GM21529 (cell line): ENCODE measurements around the gene PPP6R3.

Experiments used
- ATAC-seq: cut with Tn5 transposase; IDR thresholded peaks from one replicate; pipeline ENCODE4 v1.9.1; 2021; ENCODE audit not compliant: unreplicated experiment

Gene PPP6R3, protein sequence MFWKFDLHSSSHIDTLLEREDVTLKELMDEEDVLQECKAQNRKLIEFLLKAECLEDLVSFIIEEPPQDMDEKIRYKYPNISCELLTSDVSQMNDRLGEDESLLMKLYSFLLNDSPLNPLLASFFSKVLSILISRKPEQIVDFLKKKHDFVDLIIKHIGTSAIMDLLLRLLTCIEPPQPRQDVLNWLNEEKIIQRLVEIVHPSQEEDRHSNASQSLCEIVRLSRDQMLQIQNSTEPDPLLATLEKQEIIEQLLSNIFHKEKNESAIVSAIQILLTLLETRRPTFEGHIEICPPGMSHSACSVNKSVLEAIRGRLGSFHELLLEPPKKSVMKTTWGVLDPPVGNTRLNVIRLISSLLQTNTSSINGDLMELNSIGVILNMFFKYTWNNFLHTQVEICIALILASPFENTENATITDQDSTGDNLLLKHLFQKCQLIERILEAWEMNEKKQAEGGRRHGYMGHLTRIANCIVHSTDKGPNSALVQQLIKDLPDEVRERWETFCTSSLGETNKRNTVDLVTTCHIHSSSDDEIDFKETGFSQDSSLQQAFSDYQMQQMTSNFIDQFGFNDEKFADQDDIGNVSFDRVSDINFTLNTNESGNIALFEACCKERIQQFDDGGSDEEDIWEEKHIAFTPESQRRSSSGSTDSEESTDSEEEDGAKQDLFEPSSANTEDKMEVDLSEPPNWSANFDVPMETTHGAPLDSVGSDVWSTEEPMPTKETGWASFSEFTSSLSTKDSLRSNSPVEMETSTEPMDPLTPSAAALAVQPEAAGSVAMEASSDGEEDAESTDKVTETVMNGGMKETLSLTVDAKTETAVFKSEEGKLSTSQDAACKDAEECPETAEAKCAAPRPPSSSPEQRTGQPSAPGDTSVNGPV

GRCh38 chr11:68460741-68461574 lies at the start of gene PPP6R3:
TSS of gene PPP6R3 (plus strand) at chr11:68460752. CDS start at chr11:68537665, 76,913 bp downstream.
- peak; percentile 34 for ATAC-seq

DNA sequence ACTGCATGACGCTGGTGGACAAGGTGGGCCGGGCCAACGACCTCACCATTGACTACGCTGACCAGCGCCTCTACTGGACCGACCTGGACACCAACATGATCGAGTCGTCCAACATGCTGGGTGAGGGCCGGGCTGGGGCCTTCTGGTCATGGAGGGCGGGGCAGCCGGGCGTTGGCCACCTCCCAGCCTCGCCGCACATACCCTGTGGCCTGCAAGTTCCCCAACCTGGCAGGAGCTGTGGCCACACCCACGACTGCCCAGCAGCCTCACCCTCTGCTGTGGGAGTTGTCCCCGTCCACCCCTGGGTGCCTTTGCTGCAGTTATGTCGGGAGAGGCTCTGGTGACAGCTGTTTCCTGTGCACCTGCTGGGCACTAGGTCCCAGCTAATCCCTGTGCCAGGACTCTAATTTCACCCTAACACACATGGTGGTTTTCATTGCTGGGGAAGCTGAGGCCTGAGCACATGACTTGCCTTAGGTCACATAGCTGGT lies 49.0 kb upstream of the PPP6R3 start:
- no peak for ATAC-seq

DNA sequence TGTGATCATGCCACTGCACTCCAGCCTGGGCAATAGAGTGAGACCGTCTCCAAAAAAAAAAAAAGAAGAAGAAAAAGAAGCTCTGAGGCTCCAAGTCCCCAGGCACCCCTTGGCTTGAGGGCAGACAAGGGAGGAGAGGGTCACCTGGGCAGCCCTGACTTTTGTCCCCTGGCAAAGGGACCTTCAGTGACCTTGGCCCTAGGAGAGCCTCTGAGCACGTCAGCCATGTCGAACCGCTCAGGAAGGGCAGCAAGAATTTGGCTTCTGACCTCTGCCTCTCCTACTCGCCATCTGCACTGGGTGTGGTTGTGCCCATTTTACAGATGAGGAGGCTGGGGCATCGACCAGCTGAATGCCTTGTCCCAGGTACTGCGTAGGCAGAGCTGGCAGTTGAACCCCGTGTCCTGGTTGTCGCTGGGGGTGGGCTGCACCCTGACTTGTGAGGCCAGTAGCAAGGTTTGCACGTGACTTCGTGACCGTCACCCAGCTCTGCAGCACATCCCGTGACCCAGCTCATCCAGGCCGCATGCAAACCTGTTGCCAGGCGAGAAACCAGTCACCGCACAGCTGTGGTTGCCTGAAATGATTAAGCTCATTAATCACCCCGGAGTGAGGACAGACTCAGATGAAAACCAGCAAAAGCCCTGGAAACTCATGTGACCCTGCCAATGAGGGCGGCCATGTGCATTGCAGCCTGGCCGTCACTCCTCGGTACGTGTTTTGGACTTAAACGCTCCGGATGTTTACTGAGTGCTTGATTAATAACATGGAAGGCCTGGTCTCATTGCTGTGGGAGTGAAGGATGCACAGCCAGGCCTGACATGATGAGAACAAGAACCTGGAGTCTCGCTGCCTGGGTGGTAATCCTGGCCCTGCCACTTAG lies 47.7 kb upstream of the PPP6R3 start:
- ATAC-seq: peak; percentile 65

DNA sequence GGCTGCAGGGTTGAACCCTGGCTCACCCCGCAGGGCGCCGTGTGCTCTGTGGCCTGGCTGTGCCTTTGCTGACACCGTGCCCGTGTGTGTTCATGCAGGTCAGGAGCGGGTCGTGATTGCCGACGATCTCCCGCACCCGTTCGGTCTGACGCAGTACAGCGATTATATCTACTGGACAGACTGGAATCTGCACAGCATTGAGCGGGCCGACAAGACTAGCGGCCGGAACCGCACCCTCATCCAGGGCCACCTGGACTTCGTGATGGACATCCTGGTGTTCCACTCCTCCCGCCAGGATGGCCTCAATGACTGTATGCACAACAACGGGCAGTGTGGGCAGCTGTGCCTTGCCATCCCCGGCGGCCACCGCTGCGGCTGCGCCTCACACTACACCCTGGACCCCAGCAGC lies 47.0 kb upstream of the PPP6R3 start:
- no peak for ATAC-seq

GRCh38 chr11:68414496-68415221 lies 45.9 kb upstream of the PPP6R3 start:
- ATAC-seq: no peak

GRCh38 chr11:68416070-68416578 lies 44.4 kb upstream of the PPP6R3 start:
- ATAC-seq: no peak

GRCh38 chr11:68418648-68419047 lies 41.9 kb upstream of the PPP6R3 start:
- no peak for ATAC-seq

GRCh38 chr11:68420171-68420570 lies 40.4 kb upstream of the PPP6R3 start:
- ATAC-seq: no peak

GRCh38 chr11:68423481-68423880 lies 37.1 kb upstream of the PPP6R3 start:
- no peak for ATAC-seq

DNA sequence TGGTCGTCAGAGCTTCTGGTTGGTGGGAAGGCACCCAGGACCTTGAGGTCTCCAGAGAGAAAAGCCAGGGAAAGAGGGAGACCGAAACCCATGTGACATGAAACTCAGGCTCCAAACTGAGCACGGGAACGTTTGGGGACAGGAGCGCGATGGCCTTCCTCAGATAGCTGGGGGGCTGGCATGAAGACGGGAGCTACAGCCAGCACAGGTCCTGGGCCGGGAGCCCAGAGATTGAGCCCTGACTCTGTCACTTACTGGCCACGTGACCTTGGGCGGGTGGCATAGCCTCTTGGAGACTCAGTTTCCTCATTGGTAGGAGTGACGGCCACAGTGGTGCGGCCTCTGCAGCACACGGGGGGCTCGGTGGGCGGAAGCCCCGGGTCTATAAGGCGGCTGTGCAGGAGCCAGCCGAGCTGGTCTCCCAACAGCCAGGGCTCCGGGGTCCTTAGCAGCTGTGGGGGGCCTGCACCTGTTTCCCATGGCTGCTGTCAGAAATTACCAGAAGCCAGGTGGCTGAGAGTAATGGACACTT lies 36.4 kb upstream of the PPP6R3 start:
- ATAC-seq: no peak

DNA sequence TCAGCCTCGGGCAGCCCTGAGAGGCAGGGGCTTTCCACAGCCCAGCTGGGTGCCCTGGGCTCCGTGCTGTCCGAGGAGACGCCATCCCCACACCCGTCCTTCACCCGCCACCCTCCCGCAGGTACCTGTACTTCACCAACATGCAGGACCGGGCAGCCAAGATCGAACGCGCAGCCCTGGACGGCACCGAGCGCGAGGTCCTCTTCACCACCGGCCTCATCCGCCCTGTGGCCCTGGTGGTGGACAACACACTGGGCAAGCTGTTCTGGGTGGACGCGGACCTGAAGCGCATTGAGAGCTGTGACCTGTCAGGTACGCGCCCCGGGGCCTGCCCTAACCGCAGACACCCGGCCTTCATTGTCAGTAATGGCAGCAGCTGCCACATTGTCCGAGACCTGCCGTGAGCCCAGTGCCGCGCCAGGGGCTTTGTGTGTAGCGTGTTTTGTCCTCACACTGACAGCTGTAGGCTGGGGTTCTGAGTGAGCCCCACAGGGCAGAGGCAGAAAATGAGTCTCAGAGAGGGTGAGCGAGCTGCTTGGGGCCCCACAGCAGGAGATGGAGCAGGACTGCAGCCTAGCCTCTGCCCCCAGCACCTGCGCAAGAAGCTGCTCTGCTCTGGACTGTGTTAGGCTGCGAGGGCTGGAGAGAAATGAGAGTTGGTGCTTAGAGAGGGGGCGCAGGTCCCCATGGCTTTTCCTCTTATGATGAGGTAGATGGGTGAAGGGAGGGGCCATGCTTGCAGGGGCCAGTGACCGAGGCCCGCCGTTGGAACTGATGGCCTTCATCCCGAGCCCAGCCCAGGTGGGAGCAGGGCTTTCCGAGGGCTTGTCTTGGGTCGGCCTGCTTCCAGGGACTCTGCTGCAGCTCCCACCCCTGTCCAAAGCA lies 35.3 kb upstream of the PPP6R3 start:
- no peak for ATAC-seq

GRCh38 chr11:68425866-68426380 lies 34.6 kb upstream of the PPP6R3 start:
- ATAC-seq: no peak

GRCh38 chr11:68429661-68430060 lies 30.9 kb upstream of the PPP6R3 start:
- ATAC-seq: no peak

- ATAC-seq: no peak
These were observed 30.2 kb upstream of the PPP6R3 start for GRCh38 chr11:68430384-68430783.

GRCh38 chr11:68430801-68431200 lies 29.8 kb upstream of the PPP6R3 start:
- ATAC-seq: no peak

DNA sequence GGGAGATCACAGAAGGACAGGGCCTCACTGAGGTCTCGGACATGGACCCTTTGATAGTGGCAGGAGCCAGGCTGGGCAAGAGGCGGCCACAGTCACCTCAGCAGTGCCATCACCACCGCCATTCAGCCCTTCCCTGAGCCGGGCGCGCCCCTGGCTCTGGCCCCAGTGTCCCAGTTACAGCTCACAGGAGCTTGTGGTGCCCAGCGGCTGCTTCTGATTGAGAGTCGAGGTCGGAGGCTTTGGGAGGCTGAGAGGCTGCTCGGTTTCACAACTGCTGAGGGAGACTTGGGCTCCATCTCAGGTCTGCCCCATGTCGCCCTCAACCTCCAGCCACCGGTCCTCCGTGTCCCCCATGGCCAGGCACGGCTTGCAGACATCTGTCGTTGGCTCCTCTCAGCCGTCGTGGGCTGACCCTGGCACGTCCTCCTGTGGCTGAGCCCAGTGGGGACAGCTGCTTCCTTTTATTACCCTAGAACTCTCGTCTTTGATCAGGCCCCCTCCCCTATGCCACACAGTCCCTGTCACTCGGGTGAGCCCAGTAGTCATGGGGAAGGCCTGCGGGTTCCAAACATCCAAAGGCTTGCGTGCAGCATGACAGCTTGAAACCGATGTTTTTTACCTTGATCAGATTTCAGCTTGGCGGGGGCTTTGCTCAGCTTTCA lies 28.4 kb upstream of the PPP6R3 start:
- ATAC-seq: no peak

- ATAC-seq: no peak
These were observed 27.7 kb upstream of the PPP6R3 start for GRCh38 chr11:68432874-68433273.
